VCaP (cell line): ENCODE results near the gene DAZAP1.

Experiments used
- H3K27ac ChIP-seq: fragments of 450-650 bp; 2 replicates; pipeline ENCODE4 v1.5.1; 2017
- CTCF ChIP-seq: fragments of 450-650 bp; conservative IDR thresholded peaks from 2 replicates; pipeline ENCODE4 v1.5.1; 2017; ENCODE audit warnings: mild to moderate bottlenecking, moderate library complexity

Gene DAZAP1

GRCh38 chr19:1441022-1441426 is 33.6 kb downstream of the DAZAP1 start:
- no peak for TF ChIP-seq CTCF
- H3K27ac ChIP-seq: peak overlapping the region; percentile 89

GRCh38 chr19:1441677-1442438 is 34.5 kb downstream of the DAZAP1 start:
- peak overlapping the region; percentile 89 for H3K27ac ChIP-seq

GRCh38 chr19:1445185-1445931 is 38.0 kb downstream of the DAZAP1 start:
- peak; percentile 98 for TF ChIP-seq CTCF
- H3K27ac ChIP-seq: peak overlapping the region; percentile 89

More at GRCh38 chr19:1441677-1442438, 34.5 kb downstream of the DAZAP1 start:
- TF ChIP-seq CTCF: no peak

- H3K27ac ChIP-seq: peak overlapping the region; percentile 89; the same call in 1 of the 2 replicates
- no peak for TF ChIP-seq CTCF
Measured at GRCh38 chr19:1445932-1446712, 38.7 kb downstream of the DAZAP1 start.

GRCh38 chr19:1446713-1447481 is 39.5 kb downstream of the DAZAP1 start:
- TF ChIP-seq CTCF: no peak
- H3K27ac ChIP-seq: peak overlapping the region; percentile 89; the same call in 1 of the 2 replicates

- no peak for TF ChIP-seq CTCF
- no peak overlapping the region for H3K27ac ChIP-seq
Measured at GRCh38 chr19:1447504-1447903, 40.1 kb downstream of the DAZAP1 start.
